Heart left ventricle (tissue), 16 donors: ENCODE data around the gene FNIP1. TPM values are rescaled to one million over a fixed set of nuclear protein-coding genes. Genes with fewer than 3 reads are reported as not detected.

ENCODE experiments used
- ATAC-seq, 4 donors: fragments of 200-7000 bp; cut with Tn5 transposase; one replicate each; pipeline ENCODE4 v1.9.1; 2020 to 2022; ENCODE audit warnings: moderate library complexity in 4 of 4, mild to moderate bottlenecking in 3 of 4, moderate number of reproducible peaks in 1 of 4
- DNase-seq, 5 donors: peaks; one replicate each; pipeline ENCODE4 v3.0.0-alpha.2; 2020
- H3K27ac ChIP-seq, 12 donors: fragments of 200-600 bp; sonication (generic) in 4 of 12; one replicate each; pipeline versions ENCODE4 v1.5.0 to v1.8.0; 2016 to 2022; ENCODE audit warnings: mild to moderate bottlenecking in 2 of 12
- H3K27me3 ChIP-seq, 9 donors: fragments of 200-600 bp; sonication (generic) in 2 of 9; one replicate each; pipeline versions ENCODE4 v1.5.1 to v1.8.0; 2016 to 2022; ENCODE audit warnings: mild to moderate bottlenecking in 3 of 9
- H3K36me3 ChIP-seq, 9 donors: fragments of 200-600 bp; sonication (generic) in 2 of 9; one replicate each; pipeline versions ENCODE4 v1.5.0 to v1.8.0; 2018 to 2022; ENCODE audit warnings: mild to moderate bottlenecking in 2 of 9
- H3K4me1 ChIP-seq, 12 donors: fragments of 200-600 bp; sonication (generic) in 4 of 12; one replicate each; pipeline versions ENCODE4 v1.5.0 to v1.8.0; 2016 to 2022; ENCODE audit warnings: mild to moderate bottlenecking in 3 of 12
- H3K4me3 ChIP-seq, 12 donors: fragments of 200-600 bp; sonication (generic) in 4 of 12; one replicate each; pipeline versions ENCODE4 v1.5.0 to v1.8.0; 2017 to 2022; ENCODE audit warnings: mild to moderate bottlenecking in 9 of 12, moderate library complexity in 4 of 12
- H3K9me3 ChIP-seq, 12 donors: fragments of 200-600 bp; sonication (generic) in 4 of 12; one replicate each; pipeline versions ENCODE4 v1.5.0 to v1.8.0; 2016 to 2022; ENCODE audit warnings: mild to moderate bottlenecking in 1 of 12
- POLR2A ChIP-seq, 2 donors: fragments of 450-650 bp; IDR thresholded peaks; one replicate each; pipeline ENCODE4 v1.6.1; 2017; ENCODE audit warnings: antibody characterized with exemption in 2 of 2, mild to moderate bottlenecking in 2 of 2, moderate library complexity in 2 of 2
- WGBS, 4 donors: extraction: QIAGEN DNeasy Blood & Tissue Kit in 2 of 4; methylation state at CpG; one replicate each; pipeline versions ENCODE4 v1.1.5 to v1.1.7; 2013 to 2018; 5-methylcytosine and 5-hydroxymethylcytosine counted together
- intact Hi-C, 10 donors: fragments of 100-400 bp; cut with DNase I; formaldehyde crosslinking; loops; one replicate each; pipeline versions ENCODE4 v1.11.1 to v1.14.2; 2022
- polyA plus RNA-seq, 2 donors: library from polyadenylated mRNA; stranded (reverse); fragments of 200-250 nt; gene quantifications; one replicate each; pipeline ENCODE4 v1.2.3, GENCODE V29; 2013
- total RNA-seq, 9 donors: library from RNA; depleted of rRNA in 2 of 9; stranded (reverse); fragments of >200 nt in 2 of 9; fragmentation: NEBNext Ultra II Directional in 3 of 9; extraction: Animal tissue kit (Norgen Biotek cat#: 25700) in 3 of 9; gene quantifications; one replicate each; pipeline versions ENCODE4 v1.1.0 to v1.2.4, GENCODE V29; 2016 to 2023
- TF ChIP-seq, protein P1 (sequence below), 12 donors: fragments of 200-600 bp; sonication (generic) in 4 of 12; IDR thresholded peaks; one replicate each; pipeline versions ENCODE4 v1.5.0 to v1.8.0; 2018 to 2022; ENCODE audit warnings: antibody characterized with exemption in 12 of 12, mild to moderate bottlenecking in 5 of 12
- donor health status: ischemic (EF 13 %, LVEDD 7.1; RV severe dilation, severe dysfunction).
- donor health status: healthy with polysubstance abuse.
- donor health status: DM: no; HTN: yes; CAD: no.
- donor health status: DM: no; HTN: no; CAD: no.
- donor health status: ischemic (EF 25% LVEDD 6.9; RV normal size, moderate dysfunction).
- donor health status: ischemic (EF 25% LVEDD 5.7; RV mildly dilated, moderate dysfunction).
- donor health status: healthy.
- donor health status: DM: yes; HTN: yes; CAD: no.
- donor health status: ischemic (EF 35%, LVEDD 5.7; RV mildly dilated, moderate dysfunction).
- donor health status: nonischemic (EF 11% LVEDD 7.7; RV severe dilation, severe dysfunction).
- donor health status: DM: yes; HTN: yes; CAD: no.
- donor health status: PGD.
- donor health status: ischemic (EF 29% LVEDD 5.4; RV normal size, mild dysfunction).
- donor health status: nonischemic (EF 23%, LVEDD 6.1; RV moderate dilation, normal function).

FNIP1 gene
- total and polyA plus RNA-seq, 11 donors, result 5.6 to 41.3 (median 33.7) TPM

DNA sequence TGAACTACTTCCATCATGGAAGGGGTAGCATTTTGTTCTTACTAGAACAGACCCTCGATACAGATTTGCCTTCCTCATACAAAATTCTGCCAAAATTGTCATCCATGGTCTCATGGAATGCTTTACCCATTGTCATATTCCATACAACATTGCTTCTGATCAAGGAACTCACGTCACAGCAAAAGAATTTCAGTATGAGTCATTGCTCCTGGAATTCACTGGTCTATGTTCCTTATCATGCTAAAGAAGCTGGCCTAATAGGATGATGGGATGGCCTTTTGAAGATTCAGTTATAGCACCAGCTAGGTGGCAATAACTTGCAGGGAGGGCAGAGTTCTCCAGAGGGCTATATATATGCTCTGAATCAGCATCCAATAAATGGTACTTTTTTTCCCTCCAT, 18.2 kb upstream of the FNIP1 start:
- no peak for DNase-seq
- Histone ChIP-seq H3K27me3 (no peaks in the 10 kb centered on the region), H3K4me3 (no peak overlapping the region), H3K36me3 (no peaks in the 10 kb centered on the region), H3K27ac (no peak overlapping the region), H3K4me1 (peaks cover 0 to 21% (median 5%) of the 10 kb centered on the region in 12 donors), H3K9me3 (no peaks in the 10 kb centered on the region)
- no peak for ATAC-seq
- intact Hi-C loops, result loop anchor here in 8 of 10 donors (5.0 to 10.0 kb wide), 4 partner anchors 192 to 247 kb away; partner anchors contain the start of genes ACSL6 (in 2 of the 8) and IL3 (in 2 of the 8)
- WGBS, 4 donors, result 41 to 64% (median 54%) methylated on average over 2 of the region's 2 CpGs
- TF ChIP-seq, protein P1, sequence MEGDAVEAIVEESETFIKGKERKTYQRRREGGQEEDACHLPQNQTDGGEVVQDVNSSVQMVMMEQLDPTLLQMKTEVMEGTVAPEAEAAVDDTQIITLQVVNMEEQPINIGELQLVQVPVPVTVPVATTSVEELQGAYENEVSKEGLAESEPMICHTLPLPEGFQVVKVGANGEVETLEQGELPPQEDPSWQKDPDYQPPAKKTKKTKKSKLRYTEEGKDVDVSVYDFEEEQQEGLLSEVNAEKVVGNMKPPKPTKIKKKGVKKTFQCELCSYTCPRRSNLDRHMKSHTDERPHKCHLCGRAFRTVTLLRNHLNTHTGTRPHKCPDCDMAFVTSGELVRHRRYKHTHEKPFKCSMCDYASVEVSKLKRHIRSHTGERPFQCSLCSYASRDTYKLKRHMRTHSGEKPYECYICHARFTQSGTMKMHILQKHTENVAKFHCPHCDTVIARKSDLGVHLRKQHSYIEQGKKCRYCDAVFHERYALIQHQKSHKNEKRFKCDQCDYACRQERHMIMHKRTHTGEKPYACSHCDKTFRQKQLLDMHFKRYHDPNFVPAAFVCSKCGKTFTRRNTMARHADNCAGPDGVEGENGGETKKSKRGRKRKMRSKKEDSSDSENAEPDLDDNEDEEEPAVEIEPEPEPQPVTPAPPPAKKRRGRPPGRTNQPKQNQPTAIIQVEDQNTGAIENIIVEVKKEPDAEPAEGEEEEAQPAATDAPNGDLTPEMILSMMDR (IDR thresholded peaks at IDR 0.05), result no peak
- no peak for TF ChIP-seq POLR2A (IDR thresholded peaks at IDR 0.05)

DNA sequence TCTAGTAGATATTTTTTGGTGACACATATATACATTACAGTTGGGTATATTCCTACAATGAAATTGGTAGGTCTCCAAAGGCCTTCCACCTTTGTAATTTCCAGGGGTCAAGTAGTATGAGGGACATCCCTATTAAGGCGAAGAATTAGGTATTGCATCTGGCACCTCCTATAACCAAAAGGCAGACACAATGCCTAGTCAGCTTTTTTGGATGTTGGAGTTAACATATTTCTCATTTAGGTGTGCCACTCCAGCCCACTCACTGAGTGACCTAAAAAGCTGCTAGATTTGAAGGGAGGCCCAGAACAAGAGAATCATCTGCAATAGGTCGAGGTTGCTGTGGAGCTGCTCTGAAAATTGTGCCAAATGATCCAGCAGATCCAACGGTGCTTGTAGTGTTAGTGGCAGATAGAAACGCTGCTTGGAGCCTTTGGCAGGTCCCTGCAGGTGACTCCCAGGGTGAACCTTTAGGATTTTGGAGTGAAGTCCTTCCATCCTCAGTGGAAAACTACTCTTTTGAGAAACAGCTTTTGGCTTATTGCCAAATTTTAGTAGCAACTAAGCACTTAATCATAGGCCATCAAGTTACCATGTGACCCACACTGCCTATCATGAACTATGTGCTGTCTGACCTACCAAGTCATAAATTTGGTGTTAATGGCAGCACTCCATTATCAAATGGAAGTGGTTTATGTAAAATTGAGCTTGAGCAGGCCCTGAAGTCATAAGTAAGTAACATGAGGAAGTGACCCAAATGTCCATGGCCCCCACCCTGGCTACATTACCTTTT, 15.7 kb upstream of the FNIP1 start:
- DNase-seq, result no peak
- ATAC-seq, result no peak
- H3K36me3 ChIP-seq, result no peaks in the 10 kb centered on the region
- intact Hi-C loops, result loop anchor here in 8 of 10 donors (5.0 to 10.0 kb wide), 4 partner anchors 195 to 250 kb away; partner anchors contain the start of genes ACSL6 (in 2 of the 8) and IL3 (in 2 of the 8)
- TF ChIP-seq, protein P1 (IDR thresholded peaks at IDR 0.05), result no peak
- TF ChIP-seq POLR2A (IDR thresholded peaks at IDR 0.05), result no peak
- WGBS, 4 donors, result 60 to 78% (median 69%) methylated on average over 4 of the region's 4 CpGs
- no peak overlapping the region for H3K27ac ChIP-seq
- peaks cover 0 to 21% (median 5%) of the 10 kb centered on the region in 12 donors for H3K4me1 ChIP-seq
- H3K27me3 ChIP-seq, result no peaks in the 10 kb centered on the region
- H3K9me3 ChIP-seq, result no peaks in the 10 kb centered on the region
- H3K4me3 ChIP-seq, result no peak overlapping the region

DNA sequence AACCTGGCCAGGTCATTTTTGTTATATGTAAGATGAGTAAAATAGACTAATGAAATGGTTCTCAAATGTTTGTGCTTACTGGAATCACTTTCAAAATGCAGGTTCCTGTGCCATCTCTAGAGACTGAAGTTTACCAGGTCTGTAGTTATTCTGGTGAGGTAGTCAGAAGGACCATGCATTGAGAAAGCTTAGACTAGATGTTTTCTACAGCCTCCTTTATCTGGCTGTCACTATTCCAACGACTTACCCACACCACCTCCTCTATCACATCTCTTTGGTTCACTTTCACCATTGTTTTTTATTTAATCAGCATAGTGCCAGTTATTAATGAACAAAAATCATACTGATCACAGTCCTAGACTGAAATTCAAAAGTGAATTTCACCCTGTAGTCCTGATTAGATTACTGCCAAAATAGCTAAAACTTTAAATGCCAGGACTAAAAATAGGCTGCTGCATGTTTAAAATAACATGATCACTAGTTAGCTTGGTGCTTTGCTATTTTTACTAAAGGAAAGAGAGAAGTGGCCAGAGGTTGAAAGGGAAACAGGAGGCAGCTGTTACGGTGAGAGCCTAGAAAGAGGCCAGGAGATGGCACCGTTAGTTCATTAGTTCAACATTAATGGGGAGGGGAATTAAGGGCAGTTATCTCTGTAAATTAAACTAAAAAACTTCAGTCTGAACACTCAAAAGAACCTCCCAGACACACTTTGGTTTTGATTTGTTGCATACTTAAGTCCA, 13.9 kb upstream of the FNIP1 start:
- H3K4me3 ChIP-seq, result peak overlapping the region in 1 of 12 donors; percentile 6
- ATAC-seq (peak; percentile 76 to 88 (median 88)), DNase-seq (peak in 2 of 5 donors; percentile 17 to 29)
- intact Hi-C loops, result loop anchor here (2.0 to 10.0 kb wide), 7 partner anchors 192 to 252 kb away; partner anchors contain the start of genes ACSL6 (in 2 of the 10) and IL3 (in 2 of the 10)
- H3K36me3 ChIP-seq, result no peaks in the 10 kb centered on the region
- 5 to 8% (median 5%) methylated on average over 3 of the region's 3 CpGs for WGBS, 4 donors
- H3K27me3 ChIP-seq, result no peaks in the 10 kb centered on the region
- H3K4me1 ChIP-seq, result peaks cover 0 to 21% (median 9%) of the 10 kb centered on the region in 12 donors
- TF ChIP-seq, protein P1 (IDR thresholded peaks at IDR 0.05), result peak in 10 of 12 donors; percentile 12 to 54 (median 38)
- no peak for TF ChIP-seq POLR2A (IDR thresholded peaks at IDR 0.05)
- H3K27ac ChIP-seq, result peak overlapping the region in 9 of 12 donors; percentile 38 to 84 (median 57)
- no peaks in the 10 kb centered on the region for H3K9me3 ChIP-seq
